GM23248 (cell line): ENCODE data around the gene GPC3.

Source experiments
- EZH2 ChIP-seq: fragments of 200-600 bp; sonication (generic); IDR thresholded peaks from 2 replicates; pipeline ENCODE4 v1.6.1; 2018; ENCODE audit warnings: antibody characterized with exemption, mild to moderate bottlenecking; ENCODE audit not compliant: insufficient read depth, poor library complexity, severe bottlenecking
- EZH2phosphoT487 ChIP-seq: fragments of 200-600 bp; sonication (generic); IDR thresholded peaks from 2 replicates; pipeline ENCODE4 v1.6.1; 2018; ENCODE audit warnings: antibody characterized with exemption, moderate library complexity, mild to moderate bottlenecking, low read depth; ENCODE audit not compliant: insufficient read depth

- no peak for TF ChIP-seq EZH2
- TF ChIP-seq EZH2phosphoT487, result no peak
These were observed 58.6 kb downstream of the GPC3 start for GRCh38 chrX:133926809-133927208.
